ENCODE measurements around the gene DNM1.
"Not testable (repeated sequence)": the region's sequence is repeated elsewhere in the genome, so short reads cannot be mapped to it uniquely, and the experiment has no call there.

DNA sequence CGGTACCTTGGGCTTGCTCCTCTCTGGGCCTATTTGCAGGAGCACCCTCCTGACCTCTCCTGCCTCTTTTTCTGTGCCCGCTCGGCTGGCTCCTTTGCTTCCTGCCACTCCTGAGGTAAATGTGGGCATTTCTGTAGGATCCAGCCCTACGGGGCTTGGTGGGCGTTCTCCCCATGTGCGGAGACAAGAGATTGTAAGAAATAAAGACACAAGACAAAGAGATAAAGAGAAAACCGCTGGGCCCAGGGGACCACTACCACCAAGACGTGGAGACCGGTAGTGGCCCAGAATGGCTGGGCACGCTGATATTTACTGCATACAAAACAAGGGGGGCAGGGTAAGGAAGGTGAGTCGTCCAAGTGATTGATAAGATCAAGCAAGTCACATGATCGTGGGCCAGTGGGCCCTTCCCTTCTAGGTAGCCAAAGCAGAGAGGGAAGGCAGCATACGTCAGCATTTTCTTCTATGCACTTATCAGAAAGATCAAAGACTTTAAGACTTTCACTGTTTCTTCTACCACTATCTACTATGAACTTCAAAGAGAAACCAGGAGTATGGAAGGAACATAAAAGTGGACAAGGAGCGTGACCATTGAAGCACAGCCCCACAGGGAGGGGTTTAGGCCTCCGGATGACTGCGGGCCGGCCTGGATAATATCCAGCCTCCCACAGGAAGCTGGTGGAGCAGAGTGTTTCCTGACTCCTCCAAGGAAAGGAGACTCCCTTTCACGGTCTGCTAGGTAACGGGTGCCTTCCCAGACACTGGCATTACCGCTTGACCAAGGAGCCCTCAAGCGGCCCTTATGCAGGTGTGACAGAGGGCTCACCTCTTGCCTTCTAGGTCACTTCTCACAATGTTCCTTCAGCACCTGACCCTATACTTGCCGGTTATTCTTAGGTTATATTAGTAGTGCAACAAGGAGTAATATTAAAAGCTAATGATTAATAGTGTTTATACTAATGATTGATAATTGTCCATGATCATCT lies 76.2 kb downstream of the DNM1 start:
- not testable (repeated sequence) for TF ChIP-seq STAT1 (IDR thresholded peaks at IDR 0.05; ENCODE audit: unreplicated experiment); CTCF (conservative IDR thresholded peaks at IDR 0.05; ENCODE audit: low read depth in 2 of 2); POLR2AphosphoS5 (IDR thresholded peaks at IDR 0.05; ENCODE audit: low read depth); EZH2 (IDR thresholded peaks at IDR 0.05; ENCODE audit: low read depth, unreplicated experiment); REST (IDR thresholded peaks at IDR 0.05; ENCODE audit: unreplicated experiment); CREB1 (CRISPR knock-in tag; IDR thresholded peaks at IDR 0.05; ENCODE audit: low read depth); JUNB (IDR thresholded peaks at IDR 0.05; ENCODE audit: unreplicated experiment); ZNF114 (CRISPR knock-in tag; IDR thresholded peaks at IDR 0.05); EZH2phosphoT487 (IDR thresholded peaks at IDR 0.05; ENCODE audit: unreplicated experiment); ETS1 (IDR thresholded peaks at IDR 0.05)

Data from GM23338 (cell line).